G401.6 (cell line): ENCODE measurements around the gene SRL.
"Not testable (repeated sequence)": the region's sequence is repeated elsewhere in the genome, so short reads cannot be mapped to it uniquely, and the experiment has no call there.

Experiments used
- FAIRE-seq: peaks from 2 replicates; lab custom pipeline; 2012; peaks lifted over from hg19 to GRCh38; lab: Jason Lieb, UNC

The SRL gene

DNA sequence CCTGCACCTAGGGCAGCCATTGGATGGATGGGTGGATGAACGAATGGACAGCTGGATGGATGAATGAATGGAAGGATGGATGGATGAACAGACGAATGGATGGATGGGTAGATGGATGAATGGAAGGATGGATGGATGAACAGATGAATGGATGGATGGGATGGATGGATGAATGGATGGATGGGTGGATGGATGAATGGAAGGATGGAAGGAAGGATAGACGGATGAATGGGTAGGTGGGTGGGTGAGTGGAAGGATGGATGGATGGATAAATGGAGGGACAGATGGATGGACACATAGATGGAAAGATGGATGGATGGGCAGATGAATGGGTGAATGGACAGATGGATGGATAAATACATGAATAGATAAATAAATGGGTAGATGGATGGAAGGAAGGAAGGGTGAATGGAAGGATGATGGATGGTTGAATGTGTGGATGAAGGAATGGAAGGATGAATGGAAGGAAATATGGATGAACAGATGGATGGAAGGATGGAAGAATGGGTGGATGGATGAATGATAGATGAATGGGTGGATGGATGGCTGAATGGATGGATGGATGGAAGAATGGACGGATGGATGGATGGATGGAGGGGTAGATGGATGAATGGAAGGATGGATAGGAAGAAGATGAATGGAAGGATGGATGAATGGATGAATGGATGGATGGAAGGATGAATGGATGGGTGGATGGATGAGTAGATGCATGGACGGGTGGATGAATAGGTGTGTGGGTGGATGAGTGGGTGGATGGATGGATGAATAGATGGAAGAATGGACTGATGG, 15.4 kb downstream of the SRL start:
- FAIRE-seq: no peak

DNA sequence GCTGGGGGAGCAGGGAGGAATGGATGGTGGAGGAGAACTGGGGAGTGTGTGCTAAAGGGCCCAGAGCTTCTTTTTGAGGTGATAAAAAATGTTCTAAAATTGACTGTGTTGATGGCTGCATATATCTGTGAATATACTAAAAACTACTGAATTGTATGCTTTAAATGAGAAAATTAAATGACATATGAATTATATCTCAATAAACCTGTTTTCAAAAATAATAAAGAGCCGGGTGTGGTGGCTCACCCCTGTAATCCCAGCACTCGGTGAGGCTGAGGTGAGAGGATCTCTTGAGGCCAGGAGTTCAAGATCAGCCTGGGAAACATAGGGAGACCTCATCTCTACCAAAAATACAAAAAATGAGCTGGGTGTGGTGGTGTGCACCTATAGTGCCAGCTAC, 16.8 kb downstream of the SRL start:
- FAIRE-seq: no peak

DNA sequence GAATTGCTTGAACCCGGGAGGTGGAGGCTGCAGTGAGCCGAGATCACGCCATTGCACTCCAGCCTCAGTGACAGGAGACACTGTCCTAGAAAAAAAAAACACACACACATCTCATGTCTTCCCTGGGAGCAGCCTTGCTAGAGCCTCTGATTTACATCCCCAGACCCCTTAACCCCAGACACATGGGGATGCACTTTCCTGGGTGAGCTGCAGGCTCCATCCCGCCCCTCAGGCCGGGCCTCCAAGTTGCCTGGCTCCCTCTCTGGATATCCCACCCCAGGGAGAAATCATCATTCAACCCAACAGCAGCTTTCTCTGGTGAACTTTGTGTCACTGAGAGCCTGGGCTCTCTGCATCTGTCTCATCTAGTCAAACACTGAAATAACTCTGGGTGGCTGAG, 21.5 kb downstream of the SRL start:
- FAIRE-seq: no peak

DNA sequence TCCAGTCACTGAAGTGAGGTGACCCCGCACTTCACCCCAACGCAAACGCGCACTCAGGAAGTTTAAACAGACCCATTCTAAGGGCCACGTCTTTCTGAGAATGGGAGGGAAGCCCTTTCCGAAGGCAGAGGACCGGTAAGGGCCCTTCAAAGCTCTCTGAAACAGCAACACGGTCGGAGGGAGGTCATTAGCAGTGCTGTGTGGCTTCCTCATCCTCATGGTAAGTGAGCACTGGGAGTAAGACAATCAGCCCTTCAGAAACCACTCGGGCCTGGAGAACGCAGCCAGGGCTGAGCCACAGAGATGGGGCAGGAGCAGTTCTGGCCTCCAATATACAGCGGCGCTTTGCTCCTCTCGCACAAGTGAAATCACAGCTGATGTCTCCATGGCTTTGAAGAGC, 23.7 kb downstream of the SRL start:
- no peak for FAIRE-seq

DNA sequence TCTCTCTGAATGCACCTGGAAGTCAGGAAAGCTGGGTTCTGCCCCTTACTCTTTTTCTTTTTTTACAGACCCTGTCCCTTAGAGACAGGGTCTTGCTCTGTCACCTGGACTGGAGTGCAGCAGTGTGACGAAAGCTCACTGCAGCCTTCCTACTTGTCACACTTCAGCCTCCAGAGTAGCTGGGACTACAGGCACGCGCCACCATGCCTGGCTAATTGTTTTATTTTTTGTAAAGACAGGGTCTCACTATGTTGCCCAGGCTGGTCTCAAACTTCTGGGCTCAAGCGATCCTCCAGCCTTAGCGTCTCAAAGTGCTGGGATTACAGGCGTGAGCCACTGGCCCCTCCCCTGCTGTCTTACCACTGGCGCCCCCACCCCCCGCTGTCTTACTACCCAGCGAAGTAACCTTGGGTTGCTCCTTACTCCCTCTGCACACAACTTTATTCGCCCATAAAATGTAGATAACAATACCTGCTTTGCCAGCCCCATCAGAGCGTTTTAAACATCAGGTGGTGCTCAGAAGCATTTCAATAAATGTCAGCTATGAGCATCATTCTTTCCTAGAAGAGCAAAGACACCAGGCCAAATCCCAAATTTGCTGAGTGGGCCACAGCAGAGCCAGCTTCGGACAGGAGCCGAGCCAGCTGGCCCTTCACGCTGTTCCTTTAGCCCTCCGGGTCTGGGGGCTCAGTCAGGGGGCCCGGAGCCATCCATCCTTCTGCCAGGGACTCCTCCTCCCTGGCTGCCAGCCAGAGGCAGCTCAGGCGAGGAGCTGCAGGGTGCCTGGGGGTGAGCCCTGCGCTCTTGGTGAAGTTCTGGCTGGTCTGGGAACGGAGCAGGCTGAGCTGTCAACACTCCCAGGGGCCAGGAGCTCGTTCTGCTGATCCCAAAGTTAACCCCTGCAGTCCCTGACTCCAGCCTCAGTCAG, 24.4 kb downstream of the SRL start:
- no peak for FAIRE-seq

DNA sequence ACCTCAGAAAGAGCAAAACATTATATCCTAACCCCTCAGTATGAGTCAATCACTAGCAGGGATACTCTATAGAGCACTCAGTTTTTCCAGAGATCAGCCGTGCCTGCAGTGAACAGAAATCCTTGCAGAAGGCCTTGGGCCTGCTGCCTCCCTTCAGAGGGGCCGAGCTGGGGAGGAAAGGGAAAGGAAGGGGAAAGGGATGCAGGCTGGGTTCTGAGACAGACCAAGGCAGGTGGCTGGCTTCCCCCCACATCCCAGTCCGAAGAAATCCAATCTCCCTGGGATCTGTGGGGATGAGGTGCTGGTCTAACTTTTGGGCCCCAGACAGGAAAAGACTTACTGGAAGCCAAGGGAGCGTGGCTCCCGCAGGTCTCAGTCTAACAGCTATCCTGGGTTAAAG, 25.3 kb downstream of the SRL start:
- FAIRE-seq: no peak

DNA sequence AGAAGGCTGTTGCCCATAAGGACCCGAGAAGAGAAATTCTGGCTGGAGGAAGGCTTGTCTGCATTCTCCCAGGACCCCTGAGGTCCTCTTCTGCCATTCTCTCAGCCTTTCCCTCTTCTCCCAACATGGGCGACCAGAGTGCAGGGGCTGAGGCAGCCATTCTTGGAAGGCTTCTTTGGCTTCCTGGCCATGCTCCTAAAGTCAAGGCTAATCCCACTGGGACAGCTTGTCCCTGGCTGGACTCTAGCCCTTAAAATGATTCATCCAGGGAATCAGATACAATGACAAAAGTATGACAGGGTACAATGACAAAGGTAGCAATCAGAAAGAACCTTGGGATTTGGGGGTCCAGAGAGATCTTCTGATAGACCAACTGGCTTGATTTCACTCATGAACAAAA, 26.8 kb downstream of the SRL start:
- FAIRE-seq: no peak

DNA sequence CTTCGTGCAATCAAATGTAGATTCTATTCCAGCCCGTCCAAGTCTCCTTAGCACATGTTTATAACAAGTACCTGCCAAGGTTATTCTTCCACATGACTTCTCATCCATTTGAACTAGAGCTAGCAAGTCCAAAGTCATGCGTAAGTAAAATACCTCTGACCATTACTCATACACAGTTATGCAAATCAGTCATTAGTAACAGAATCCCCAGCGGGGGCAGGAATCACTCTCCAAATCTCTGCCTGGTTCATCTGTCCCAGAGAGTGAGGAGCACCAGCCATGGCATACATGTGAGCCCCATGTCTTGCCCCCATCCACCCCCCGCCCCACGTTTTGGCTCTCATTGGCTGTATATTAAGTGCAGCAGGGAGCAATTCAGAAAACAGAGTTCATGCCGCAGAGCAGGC, 27.7 kb downstream of the SRL start:
- FAIRE-seq: no peak

DNA sequence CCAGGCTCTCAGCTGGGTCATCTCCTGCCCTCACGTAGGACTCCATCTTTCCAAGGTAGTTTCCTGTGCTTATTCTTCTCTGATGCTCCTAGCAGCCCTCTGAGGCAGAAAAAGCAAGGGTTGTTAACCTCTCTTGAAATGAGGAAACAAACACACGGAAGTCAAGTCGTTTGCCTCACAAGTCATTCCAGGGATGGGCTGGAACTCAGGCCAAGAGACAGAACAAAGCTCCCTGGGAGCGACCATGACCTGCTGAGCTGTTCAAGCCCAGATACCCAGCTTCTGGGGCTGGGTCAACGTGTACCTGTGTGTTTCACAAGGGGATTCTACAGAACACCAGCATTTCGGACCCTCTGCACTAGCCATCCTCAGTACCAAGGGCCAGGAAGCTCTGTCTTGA, 28.1 kb downstream of the SRL start:
- no peak for FAIRE-seq

DNA sequence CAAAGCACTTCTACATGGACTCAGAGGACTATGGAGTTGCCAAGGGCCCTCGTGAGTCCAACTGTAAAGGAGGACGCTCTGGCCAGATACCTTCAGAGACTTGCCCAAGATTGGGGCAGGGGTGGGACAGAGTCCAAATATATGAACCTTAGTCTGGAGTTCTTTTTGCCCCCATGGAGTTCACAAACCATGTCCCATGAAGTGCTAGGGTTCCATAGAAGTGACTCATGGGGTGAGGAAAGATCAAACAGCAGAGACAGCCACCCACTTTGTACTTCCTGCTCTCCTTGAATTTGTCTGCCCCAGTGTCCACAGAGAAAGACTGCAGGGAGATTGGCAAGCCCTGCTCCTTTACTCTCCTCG, 29.0 kb downstream of the SRL start:
- no peak for FAIRE-seq

DNA sequence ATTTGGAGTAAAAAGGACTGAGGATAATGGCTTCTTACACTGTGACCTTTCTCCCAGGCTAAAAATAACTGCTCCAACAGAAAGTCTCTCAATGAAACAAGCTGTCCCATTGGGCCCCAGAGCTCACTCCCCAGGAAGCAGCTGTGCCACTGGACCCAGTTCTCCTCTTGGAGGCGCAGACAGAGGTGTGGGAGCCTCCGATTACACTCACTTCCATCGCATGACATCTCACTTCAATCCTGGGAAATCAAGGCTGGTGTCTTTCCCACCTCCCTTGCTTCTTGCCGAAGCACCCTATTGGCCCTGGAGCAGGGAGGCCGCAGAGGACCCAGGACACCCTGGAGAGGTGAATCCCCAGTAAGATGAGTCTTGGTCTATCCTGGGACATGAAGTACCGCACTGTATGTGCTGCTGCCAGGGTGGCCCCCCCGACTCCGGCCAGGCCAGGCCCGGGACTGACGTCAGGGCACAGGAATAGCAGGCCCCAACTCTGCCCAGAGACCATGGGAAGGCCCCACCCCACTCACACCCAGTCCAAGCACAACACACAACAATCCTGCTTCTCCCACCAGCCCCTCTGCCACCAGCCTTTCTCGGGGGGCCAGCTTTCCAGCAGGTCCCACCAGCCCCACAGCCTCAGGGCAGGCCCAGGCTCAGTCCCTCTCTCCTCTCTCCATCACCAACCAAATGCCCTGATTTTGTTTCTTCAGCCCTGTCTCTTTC, 29.5 kb downstream of the SRL start:
- FAIRE-seq: no peak

DNA sequence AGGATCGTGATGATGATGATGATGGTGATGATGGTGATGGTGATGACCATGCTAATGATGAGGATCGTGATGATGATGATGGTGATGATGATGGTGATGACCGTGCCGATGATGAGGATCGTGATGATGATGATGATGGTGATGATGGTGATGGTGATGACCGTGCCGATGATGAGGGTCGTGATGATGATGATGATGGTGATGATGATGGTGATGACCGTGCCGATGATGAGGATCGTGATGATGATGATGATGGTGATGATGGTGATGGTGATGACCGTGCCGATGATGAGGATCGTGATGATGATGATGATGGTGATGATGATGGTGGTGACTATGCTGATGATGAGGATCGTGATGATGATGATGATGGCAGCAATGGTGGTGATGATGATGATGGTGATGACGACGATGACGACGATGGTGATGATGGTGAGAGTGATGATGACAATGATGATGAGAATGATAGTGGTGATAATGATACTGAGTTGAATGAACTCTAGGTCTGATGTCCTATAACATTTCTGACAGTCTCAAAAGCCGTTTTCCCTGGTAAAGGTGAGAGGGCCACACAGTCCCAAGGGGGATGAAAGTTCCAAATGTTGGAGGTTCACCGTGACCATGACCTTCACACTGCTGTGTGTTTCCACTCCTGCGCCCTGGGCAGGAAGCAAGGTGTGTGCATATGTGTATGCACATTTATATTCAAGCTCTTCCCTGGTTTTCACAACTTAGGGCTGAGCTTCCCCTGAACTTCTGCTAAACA, 30.3 kb downstream of the SRL start:
- not testable (repeated sequence) for FAIRE-seq

DNA sequence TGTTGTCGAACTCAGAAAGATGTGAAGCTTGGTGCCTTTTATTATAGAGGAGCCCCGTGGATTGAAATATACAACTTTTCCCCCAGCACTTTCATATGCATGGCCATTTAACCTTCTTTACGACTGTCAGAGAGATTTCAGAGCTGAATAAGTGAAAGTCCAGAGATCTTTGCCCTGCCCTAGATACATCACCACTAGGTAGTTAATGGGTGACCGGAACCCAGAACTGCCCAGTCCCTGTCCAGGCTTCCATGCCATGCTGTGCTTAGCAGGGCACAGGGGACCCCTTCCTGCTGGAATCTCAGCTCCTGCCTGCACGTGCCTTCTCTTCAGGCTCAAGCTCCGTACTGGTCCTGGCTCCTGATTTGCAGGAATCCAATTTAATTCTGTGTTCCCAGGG, 32.2 kb downstream of the SRL start:
- no peak for FAIRE-seq

DNA sequence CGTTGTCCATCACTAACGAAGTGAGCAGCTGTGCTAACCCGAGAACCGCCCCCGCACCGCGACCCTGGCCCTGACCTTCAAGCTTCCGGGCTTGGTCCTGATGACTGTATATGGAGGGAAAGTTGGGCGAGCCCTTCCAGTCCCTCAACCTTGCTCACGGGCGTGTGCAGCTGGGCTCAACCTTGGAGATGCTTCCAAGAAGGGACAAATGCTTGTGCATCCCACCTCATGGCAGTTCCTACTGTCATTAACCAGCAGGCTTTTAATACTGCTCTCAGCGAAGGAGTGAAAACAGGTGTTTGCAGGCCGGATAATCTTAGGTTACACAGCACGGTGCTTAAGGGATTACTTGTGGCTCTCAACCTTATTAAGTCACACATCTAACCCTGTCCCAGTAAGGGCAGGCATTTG, 33.5 kb downstream of the SRL start:
- FAIRE-seq: no peak

DNA sequence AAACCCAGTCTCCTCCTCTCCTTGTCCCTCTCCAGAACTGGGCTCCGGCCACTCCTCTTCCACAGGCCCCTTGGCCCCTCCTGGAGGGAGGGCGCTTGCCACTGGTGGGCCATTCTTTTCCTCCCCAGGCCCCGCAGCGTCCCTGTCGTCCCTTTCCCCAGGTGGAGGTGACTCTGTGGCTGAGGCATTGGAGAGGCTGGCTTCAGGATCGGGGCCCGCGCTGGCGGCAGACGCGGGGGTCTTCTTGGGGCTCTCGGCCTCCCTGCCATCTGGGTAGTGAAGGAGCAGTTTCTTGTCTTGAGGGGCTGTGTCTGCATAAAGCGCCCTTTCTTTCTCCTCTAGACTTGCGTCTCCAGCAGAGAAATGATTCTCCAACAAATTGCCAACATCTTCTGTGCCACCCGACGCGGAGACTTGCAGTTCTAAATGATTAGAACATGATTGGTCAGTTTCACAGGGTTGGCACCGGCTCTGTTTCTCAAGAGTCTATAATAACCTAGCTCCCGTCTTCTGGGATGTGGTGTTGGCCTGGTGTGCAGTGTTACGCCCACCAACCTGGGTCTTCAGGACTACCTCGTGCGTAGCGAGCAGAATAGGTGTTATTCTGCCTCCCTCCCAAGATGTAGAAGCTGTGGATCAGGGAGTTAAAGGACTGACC, 34.1 kb downstream of the SRL start:
- no peak for FAIRE-seq

DNA sequence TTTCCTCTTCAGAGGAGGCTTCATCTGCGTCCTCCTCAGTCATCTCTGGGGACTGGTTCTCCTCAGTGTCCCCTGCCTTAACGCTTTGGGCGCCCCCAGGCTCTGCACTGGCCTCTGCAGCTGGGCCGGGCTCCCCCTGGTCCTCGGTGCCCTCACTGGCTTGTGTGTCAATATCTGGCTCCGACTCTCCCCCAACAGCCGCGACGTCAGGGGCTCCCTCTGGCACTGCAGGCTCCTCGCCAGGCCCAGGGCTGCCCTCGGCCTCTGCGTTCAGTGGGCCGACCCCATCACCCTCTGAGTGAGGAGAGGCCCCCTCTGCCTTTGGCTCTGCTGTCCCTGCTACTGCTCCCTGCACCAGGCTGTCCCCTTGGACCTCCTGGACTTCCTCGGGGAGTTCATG, 34.7 kb downstream of the SRL start:
- FAIRE-seq: no peak

DNA sequence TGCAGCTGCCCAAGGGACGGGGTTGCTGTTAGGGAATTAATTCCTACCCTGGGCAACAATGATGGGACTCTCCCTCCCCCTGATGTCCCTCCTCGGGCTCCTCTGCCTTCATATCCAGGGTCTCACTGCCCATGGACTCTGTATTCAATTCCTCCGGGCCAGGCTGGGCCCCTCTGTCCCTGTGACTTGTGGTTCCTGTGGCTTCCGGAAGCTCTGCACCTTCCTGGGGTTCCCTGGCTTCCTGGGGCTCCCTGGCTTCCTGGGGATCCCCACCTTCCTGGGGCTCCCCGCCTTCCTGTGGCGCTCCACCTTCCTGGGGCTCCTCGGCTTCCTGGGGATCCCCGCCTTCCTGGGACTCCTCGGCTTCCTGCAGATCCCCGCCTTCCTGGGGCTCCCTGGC, 35.2 kb downstream of the SRL start:
- FAIRE-seq: no peak

DNA sequence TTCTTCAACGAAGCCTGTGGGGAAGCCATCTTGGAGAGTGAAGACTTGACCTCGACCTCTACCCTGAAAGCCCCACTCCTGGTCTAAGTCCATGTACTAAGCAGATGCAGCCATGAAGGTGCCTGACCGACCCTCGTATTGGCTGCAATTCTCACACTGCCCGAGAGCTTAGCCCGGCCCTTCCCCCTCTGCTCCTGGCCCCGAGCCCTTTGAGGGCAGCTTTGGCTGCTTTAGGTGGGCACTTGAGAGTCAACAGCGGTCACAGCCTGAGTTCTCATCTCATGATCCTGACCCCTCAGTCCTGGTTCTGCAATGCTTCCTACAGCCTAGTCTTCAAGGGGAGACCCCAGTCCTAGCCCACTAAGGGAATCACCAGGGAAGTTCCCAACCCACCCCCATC, 35.9 kb downstream of the SRL start:
- FAIRE-seq: no peak

DNA sequence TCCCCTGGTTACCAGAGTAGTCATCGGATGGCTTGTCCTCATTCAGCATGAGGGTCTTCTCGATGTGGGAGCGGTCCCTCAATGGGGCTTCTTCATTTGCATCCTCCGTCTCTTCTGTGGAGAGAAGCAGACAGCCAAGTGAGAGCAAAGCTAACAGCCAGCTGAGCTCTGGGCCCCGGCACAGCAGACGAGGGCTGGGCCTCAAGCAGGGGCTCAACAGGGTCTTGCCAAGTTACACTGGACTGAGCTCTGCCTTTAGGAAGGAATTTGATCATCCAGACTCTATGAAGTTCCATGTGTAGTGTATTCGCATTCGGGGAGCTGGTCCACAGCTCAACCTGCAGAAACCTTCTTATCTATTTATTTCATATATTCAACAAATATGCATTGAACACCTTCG, 37.4 kb downstream of the SRL start:
- no peak for FAIRE-seq

DNA sequence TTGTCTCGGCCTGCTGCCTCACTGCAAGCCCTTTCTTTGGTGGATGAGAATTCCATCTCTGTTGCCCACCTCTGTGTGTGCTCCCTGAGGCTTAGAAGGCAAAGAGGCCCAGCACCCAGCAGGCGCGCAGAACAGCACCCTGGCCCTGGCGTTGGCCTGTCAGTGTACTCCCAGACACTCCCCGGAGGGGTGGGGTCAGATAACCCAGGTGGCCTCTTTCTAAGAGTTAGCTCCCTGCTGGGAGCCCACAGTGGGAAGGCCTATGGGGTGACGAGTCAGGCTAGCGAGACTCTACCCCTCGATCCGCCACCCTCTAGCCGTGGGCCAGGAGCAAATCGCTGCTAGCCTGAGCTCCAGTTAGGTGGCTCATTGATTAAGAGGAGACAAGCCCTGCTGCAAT, 38.1 kb downstream of the SRL start:
- FAIRE-seq: no peak

DNA sequence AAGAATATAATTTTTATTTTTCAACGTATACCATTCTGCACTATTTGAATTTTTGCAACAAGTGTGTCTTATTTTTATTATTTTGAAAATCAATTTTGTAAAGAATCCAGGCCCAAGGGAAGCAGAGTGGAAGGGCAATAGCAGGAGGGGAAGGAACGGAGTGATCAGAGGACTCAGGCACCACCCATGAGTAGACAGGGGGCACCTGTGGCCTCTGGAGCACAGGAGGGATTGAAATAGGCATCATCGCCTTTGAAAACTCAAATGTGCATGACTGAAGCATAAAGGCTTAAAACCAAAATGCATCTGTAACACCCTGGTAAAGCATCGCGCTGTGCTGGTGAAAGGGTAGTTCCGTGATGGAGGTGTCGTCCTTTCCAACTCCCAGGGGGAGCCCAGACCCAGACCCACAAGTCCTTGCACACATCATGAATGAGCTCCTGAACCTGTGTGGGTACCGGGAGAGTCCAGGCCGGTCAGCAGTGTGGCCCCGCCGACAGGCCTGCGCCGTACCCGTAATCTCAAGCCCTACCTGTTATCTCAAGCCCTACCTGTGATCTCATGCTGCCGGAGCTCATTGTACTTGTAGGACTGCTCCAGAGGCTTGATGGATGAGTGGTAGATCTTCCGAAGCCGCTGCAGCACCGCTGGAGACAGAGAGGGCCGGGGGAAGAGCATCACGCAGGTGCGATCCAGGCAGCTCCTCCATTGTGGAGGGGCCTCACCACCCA, 39.1 kb downstream of the SRL start:
- no peak for FAIRE-seq
